ENCODE data around the gene GPC3. TPM values are rescaled to one million over a fixed set of nuclear protein-coding genes. Genes with fewer than 3 reads are reported as not detected.

Gene GPC3
- polyA plus RNA-seq, 2 of the 4 experiments (the other 2 are of a cell fraction) = not detected

DNA sequence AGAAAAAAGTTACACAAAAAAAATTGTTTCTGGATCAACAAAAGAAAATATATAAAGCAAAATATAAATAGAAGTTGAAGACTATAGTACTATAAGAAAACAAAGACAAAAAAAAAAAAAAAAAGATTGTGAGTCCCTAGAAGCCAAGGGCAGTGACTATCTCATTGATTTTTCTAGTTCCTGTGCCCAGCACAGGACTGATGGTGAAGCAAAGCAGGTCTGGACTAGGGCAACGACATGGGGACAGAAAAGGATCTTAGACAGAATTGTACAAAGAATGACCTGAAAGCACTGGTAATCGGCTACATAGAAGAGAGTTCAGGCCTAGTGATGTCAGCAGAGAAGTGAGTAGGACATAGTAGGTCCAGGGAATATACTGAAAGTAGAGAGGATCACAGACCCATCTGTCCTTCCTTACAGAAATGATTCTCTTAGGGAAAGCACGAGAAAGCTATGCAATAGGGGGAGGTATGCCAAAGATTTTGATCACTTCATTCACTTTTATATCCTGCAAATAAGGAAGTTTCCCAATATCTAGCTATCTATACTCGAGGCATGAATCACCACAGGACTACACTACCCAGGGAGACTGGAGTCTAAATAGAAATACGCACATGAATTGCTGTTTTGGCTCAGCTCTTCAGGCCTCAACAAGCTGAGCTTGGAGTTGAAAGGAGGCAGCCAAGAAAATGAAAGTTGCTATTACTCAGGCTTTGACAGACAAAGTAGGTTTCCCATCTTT is 339.2 kb downstream of the GPC3 start (continued):
- TF ChIP-seq CHD4 (IDR thresholded peaks at IDR 0.05; ENCODE audit: borderline replicate concordance) = no peak

GRCh38 chrX:133645256-133645655 is 340.1 kb downstream of the GPC3 start:
- WGBS (ENCODE audit: missing lambda C conversion rate) = 41% methylated on average over 6 of the region's 6 CpGs
- CTCF ChIA-PET = no interaction called here
- DNase-seq (ENCODE audit: low read depth in 1 of 2, low spot score in 1 of 2) = no peak
- Histone ChIP-seq H3K4me3 (no peak overlapping the region), H3K4me2 (no peak overlapping the region), H3K9me3 (no peaks in the 10 kb centered on the region), H3K4me1 (no peaks in the 10 kb centered on the region), H3K27ac (no peak overlapping the region)
- TF ChIP-seq TFCP2L1 (CRISPR knock-in tag; IDR thresholded peaks at IDR 0.05) (no peak), PHF8 (IDR thresholded peaks at IDR 0.05; ENCODE audit: borderline replicate concordance, low read depth) (no peak), FOSB (CRISPR knock-in tag; IDR thresholded peaks at IDR 0.05) (no peak), FOSL2 (IDR thresholded peaks at IDR 0.05) (no peak), FOSL2 (CRISPR knock-in tag; IDR thresholded peaks at IDR 0.05) (no peak), HES2 (IDR thresholded peaks at IDR 0.05) (no peak), FOXS1 (CRISPR knock-in tag; IDR thresholded peaks at IDR 0.05) (no peak), ELK1 (IDR thresholded peaks at IDR 0.05; ENCODE audit: low read depth, low read length) (no peak), ZFP36 (IDR thresholded peaks at IDR 0.05; ENCODE audit: borderline replicate concordance, partially characterized antibody) (no peak), BHLHE40 (IDR thresholded peaks at IDR 0.05; ENCODE audit: low read depth, low read length) (no peak), POLR2A (IDR thresholded peaks at IDR 0.05; ENCODE audit: low read length) (no peak)
- TF ChIP-seq, protein P1, sequence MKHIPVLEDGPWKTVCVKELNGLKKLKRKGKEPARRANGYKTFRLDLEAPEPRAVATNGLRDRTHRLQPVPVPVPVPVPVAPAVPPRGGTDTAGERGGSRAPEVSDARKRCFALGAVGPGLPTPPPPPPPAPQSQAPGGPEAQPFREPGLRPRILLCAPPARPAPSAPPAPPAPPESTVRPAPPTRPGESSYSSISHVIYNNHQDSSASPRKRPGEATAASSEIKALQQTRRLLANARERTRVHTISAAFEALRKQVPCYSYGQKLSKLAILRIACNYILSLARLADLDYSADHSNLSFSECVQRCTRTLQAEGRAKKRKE (CRISPR knock-in tag; IDR thresholded peaks at IDR 0.05; ENCODE audit: low read depth) = no peak
- no peak for ATAC-seq
- no peak for FAIRE-seq
- POLR2A ChIA-PET = no interaction called here

DNA sequence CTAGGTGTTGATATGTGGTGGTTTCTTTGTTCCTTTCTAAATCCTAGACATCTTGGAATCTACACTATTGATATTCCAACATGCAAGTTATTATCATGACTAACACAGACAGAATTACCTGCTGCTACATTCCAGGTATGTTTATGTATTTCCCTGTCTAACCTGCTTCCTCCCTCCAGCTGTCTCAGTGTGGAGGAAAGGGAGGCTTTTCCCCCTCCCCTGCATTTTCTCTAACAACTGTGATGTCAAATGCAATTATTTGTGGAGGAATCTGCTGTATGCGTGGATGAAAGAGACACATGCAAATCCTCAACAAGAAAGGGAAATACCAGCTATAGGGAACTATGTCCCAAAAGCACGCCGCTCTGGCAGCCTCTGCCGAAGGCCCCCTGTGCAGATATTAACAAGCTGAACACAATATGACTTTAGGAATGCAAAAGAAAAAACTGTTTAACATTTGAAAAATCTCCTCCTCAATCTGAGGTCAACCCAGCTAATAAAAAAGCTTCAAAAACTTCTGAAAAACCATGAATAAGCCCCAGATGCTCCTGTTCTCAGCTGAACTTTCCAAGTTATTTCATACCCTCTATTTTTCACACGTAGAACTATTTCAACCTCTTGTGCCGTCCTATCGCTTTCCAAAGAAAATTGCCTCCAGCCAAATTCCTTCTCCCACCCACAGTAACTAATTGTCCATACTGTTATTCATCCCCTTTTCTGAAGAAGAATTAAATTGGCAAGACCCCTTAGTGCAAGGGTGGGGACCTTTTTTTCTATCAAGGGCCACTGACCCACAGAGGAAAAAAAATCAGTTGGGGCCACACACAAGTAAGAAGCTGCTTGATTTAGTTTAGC is 345.0 kb downstream of the GPC3 start:
- no peak overlapping the region for H3K4me2 ChIP-seq
- ATAC-seq (no peak), FAIRE-seq (no peak), DNase-seq (ENCODE audit: low read depth in 1 of 2, low spot score in 1 of 2) (no peak)
- ChIA-PET POLR2A (no interaction called here), CTCF (interaction anchor here (0.6 to 1.3 kb wide), 3 partner anchors 30 to 1655 kb away, joined by 3 to 4 read pairs (median 3); no protein-coding TSS in a partner anchor)
- no peaks in the 10 kb centered on the region for H3K4me1 ChIP-seq
- H3K9me3 ChIP-seq = no peaks in the 10 kb centered on the region
- WGBS (ENCODE audit: missing lambda C conversion rate) = 61% methylated on average over 7 of the region's 7 CpGs
- H3K4me3 ChIP-seq = no peak overlapping the region
- H3K27ac ChIP-seq = no peak overlapping the region
- TF ChIP-seq ESRRA (IDR thresholded peaks at IDR 0.05; ENCODE audit: borderline replicate concordance, low read length) (no peak), TP53 (CRISPR knock-in tag; IDR thresholded peaks at IDR 0.05) (no peak), SREBF2 (IDR thresholded peaks at IDR 0.05) (no peak)

DNA sequence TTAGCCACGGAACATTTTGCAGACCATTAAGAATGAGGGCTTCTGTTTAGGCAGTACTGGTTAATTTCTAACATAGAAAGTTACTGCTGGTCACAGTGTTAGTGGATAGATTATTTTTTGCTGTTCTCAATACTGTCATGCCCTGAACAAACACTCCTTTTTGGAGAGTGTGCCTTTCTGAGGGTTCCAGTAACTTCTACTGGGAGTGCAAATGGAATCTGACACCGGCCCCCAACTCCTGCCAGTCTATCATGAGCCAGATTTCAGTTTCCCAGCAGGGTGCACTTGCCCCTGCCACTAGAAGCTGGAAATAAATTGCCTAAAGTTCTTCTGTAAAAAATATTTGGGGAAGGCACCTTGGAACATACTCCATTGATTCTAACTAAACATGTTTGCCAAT is 345.7 kb downstream of the GPC3 start:
- ChIA-PET POLR2A (no interaction called here), CTCF (no interaction called here)
- DNase-seq (ENCODE audit: low read depth in 1 of 2, low spot score in 1 of 2) (no peak), FAIRE-seq (no peak), ATAC-seq (no peak)
- Histone ChIP-seq H3K4me1 (no peaks in the 10 kb centered on the region), H3K27ac (no peak overlapping the region), H3K4me2 (no peak overlapping the region), H3K9me3 (no peaks in the 10 kb centered on the region), H3K4me3 (no peak overlapping the region)
- TF ChIP-seq CHD2 (IDR thresholded peaks at IDR 0.05; ENCODE audit: low read length, partially characterized antibody) (no peak), POLR2AphosphoS2 (conservative IDR thresholded peaks at IDR 0.05; ENCODE audit: low read length) (no peak), NFE2L2 (conservative IDR thresholded peaks at IDR 0.05; ENCODE audit: low read length) (no peak), ZNF302 (CRISPR knock-in tag; IDR thresholded peaks at IDR 0.05) (no peak), E2F6 (IDR thresholded peaks at IDR 0.05; ENCODE audit: borderline replicate concordance, low read depth) (no peak), GATA3 (IDR thresholded peaks at IDR 0.05; ENCODE audit: borderline replicate concordance) (no peak), TP53 (CRISPR knock-in tag; IDR thresholded peaks at IDR 0.05) (no peak), MYC (IDR thresholded peaks at IDR 0.05; ENCODE audit: borderline replicate concordance, low read length) (no peak)
- TF ChIP-seq, protein P2, sequence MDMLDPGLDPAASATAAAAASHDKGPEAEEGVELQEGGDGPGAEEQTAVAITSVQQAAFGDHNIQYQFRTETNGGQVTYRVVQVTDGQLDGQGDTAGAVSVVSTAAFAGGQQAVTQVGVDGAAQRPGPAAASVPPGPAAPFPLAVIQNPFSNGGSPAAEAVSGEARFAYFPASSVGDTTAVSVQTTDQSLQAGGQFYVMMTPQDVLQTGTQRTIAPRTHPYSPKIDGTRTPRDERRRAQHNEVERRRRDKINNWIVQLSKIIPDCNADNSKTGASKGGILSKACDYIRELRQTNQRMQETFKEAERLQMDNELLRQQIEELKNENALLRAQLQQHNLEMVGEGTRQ (IDR thresholded peaks at IDR 0.05) = no peak
- 4% methylated on average over 2 of the region's 2 CpGs for WGBS (ENCODE audit: missing lambda C conversion rate)
